Measurements from ENCODE around the gene ITPKA.

ITPKA gene

DNA sequence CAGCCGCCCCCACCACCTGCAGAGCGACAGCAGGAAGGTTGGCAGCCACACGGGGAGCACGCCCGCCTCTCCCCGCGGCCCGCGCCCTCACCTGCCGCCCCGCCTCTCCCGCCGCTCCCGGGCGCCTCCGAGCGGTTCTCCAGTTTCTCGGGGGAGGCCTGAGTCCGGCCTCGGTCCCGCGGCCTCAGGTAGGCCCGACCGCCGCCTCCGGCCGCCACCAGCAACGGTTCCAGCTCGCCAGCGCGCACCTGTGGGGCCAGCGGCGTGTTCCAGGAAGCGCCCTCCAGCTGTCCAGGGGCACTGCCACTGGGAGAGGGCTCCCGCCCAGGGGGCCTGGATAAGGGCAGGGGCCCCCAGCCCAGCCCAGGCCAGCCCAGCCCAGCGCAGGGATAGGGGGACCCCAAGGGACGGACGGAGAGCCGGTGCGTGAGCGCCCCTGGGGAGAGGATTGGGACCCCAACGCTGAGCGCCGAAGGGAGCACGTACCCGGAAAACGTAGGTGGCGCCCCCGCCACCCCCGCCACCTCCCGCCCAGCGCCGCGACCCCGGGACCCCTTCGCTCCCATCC, 17.7 kb downstream of the ITPKA start:
- no peak for DNase-seq (ENCODE audit: low spot score)

DNA sequence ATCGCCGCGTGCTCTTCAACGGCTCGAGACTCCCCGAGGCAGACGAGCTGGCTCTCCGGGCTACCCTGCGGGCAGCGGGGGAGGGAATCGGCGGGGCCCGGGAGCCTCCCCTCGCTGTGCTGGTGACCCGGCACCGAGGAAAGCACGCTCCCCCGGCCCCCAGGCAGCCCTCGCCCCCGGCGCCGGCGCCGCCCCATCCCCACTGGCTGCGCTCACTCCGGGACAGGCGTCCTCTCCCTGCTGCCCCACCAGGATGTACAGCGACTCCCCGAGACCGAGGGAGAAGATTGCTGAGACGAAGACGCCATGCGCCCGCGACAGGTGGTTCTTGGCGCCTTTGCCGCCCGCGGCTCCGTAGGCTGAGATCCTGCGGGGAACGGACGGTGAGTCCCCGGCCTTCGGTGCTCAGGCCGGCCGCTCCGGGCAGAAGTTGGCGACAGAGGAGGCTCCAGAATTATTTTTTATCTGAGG, 18.3 kb downstream of the ITPKA start:
- DNase-seq (ENCODE audit: low spot score) = no peak

DNA sequence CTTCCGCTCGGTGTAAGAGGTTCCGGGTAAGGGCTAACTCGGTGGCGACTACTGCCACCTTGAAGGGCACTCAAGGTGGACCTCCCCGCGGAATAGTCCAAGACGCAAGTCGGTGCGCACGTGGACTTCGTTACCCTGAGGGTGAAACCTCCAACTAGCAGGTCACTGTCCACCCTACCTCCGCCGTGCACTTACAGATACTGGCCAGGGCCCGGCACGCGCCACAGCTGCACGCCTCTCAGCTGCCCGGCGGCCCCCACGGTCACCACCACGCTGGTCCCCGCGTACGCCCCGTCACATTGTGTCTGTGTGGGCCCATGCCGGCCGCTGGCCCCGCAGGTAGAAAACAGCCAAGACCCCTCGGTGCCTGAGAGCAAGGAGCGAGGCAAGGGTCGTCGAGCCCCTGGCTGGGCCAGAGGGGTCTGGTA, 18.9 kb downstream of the ITPKA start:
- DNase-seq (ENCODE audit: low spot score) = no peak

DNA sequence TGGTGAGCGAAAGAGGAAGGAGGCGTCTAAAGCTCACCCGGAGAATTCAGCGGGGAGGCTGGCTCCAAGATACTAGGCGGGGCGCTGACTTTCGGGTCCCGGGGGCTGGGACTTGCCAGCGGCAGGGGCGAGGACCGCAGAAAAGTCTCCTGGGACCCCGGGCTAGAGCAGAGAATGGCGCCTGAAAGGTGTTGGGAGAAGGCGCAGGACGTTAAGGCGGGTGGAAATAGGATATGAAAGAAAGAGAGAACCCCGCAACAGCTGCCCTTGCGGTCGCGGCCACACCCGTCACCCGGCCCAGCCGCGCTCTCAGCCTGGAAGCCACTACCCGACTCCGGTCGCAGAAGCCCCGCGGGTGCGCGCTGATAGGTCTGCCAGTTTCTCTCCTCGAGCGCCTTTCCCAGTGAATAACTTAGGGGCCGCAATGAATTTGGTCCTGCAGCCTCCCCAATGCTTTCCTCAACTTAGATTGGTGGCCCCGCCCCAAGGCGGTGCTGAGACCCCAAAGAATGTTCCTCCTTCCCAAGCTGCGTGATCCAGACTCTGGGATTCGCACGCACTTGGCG, 19.3 kb downstream of the ITPKA start:
- DNase-seq (ENCODE audit: low spot score) = no peak

DNA sequence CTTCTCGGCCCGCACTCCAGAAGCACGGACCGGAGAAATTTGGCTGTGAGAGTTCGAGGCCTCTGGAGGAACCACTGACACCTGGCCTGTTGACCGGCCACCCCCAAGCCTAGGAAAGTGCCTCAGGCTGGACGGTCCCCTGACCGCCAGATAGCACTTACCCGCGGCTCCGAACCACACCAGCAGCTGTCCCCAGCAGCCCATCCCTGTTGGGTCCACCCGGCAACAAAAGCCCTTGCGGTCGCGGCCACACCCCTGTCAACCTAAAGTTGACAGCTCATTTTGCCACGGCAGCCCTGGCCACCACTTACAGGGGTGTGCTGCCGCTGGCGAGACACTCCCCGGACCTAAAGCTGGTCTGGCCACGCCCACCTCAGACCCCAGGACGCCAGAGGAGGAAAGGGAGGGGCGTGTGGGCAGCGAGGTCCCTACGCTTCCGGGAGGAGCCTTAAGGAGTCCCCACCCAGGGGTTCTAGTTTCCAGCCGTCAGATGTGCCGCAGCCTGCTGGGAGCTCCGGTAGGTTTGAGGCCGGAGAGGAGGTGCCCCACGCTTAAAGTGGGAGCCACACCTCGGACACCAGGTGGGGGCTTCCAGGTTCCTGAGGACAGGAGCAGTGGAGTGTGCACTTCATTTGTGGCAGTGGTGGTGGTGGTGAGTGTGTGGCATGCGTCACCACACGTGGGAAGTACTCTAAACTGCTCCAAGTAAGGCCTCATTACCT, 20.0 kb downstream of the ITPKA start, which contains the start of gene LTK:
Gene LTK (minus strand): TSS at position 322 of the 722 bp plus-strand sequence. CDS start 118 bp downstream, at position 204.
- no peak for DNase-seq (ENCODE audit: low spot score)

DNA sequence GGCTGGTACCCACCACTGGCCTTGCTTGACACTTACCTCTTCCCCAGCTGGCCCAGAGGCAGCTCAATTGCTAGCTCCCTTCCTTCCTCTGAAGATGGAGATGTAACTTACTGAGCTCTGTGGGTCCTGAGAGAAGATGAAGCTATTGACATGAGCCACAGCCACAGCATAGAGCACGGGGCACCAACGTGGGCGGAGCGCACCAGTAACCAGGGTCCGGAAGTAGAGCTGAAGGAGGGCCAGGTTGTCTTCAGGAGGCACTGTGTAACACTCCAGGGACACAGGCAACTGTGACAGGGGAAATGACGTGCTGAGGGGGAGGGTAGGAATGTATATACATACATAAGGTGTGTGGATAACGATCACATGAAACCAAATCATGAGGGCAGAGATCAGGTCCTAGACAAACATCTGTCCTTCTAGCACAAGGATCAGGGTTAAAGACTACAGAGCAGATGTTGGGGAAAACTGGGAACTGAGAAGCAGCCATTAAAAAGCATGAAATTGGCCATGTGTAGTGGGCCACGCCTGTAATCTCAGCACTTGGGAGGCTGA, 24.3 kb downstream of the ITPKA start:
- no peak for DNase-seq (ENCODE audit: low spot score)

DNA sequence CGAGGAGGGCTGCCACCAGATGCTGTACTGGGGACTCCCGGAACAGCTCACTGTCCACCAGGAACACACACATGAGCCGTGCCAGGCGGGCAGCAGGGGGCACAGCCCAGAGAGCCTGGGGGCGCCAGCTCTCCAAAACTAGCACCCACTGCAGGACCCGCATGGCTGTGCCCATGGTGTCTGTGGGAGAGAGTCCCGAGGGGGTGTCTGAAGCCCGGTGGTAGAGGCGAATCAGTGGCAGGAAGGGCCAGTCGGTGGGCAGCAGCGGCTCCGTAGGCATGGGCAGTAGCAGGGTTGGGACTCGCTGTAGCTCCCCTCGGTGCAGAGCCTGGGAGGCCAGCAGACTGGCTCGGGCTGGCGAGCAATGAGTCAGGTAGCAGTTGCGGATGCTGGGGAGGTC, 27.0 kb downstream of the ITPKA start:
- DNase-seq (ENCODE audit: low spot score) = no peak

DNA sequence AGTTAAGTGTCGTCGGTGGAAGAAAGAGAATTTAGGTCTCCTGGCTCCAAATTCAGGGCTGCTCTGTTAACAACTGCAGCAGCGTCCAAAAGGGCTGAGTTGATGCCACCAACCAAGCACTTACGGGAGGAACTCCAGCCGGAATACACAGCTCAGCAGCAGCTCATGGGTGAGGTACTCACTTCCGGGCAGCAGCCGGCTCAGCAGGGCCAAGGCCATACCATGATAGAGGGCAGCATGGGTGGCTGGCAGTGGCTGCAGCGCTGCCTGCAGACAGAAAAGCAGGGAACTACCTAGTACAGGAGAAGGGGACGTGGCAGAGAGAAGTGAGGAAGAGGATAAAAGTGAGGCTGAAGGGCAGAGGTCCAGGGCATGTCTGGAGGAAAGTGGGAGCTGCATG, 27.9 kb downstream of the ITPKA start:
- DNase-seq (ENCODE audit: low spot score) = no peak

DNA sequence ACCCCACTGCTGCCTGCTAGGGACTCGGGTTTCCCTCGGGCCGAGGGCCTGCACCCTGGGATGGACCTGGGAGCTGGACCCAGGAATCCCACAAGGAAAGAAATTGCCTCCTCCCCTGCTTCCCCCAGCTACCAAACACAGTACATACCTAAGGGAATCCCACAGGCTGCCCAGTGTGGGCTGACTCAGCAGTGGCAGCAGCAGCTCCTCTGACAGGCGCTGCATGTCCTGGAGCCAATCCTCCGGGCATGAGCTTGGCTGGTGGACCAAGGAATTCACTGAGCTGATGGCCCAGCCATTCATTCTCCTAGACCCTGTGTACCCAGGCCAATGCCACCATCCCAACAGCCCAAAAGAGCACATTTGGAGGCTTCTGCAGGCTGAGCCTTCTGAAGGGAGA, 29.4 kb downstream of the ITPKA start:
- DNase-seq (ENCODE audit: low spot score) = no peak

DNA sequence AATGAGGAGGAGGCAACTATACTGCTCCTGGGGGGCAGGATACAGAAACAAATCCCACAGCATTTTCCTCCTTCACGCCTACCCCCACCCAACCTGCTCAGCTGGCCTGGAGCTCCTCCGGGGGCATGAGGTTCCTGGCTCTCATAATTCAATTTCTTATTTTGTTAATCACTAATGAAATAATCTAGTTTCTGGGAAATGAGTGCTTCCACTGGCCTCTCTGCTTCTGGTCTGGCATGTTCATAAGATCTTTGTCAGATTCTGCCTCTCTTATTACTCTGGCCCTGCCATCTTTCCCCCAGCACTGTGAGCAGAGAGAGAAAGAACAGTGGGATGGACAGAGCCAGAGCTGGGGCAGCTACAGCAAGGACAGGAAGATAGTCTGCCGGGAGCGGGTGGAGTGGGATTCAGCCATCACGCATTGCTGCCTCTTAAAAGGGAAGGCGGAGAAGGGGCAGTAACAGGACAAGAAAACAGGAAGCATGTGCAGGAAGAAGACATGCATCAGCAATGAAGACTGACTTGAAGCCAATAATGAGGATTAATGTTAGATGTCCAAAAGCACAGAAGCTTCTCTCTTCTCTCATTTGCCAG, 36.8 kb downstream of the ITPKA start:
- DNase-seq (ENCODE audit: low spot score) = no peak

DNA sequence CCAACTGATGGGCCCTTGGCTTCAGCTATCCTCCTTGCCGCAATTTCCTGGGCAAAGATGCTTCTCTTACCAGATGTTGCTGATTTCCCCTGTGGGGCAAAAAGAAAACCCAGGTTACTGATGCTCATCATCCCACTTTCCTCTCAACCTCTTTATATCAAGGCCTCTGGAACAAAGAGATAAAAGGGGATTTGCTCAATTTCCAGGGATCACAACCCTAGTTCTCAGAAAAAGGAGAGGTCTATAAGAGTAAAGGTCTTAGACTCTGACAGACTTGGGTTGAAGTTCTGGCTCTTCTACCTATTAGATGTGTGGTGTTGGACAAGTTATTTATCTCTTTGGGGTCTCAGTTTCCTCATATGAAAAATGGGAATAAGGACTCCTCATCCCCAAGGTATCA, 41.9 kb downstream of the ITPKA start:
- no peak for DNase-seq (ENCODE audit: low spot score)

DNA sequence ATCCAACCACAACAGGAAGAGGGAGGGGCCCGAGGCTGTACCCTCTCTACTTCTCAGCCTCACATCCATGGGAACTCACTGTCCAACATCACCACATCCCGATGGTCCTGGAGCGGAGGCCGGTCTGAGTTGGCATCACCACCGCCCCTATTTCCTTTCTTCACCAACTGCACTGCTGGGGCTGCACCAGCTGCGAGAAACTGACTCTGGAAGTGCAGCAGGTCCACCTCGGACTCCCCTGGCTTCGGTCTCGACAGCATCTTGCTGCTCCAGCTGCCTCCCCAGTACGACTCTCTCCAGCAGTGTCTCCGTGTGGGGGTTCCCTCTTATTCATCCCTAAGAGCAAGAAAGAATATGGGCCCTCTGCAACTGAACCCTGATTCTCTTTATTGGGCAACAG, 43.2 kb downstream of the ITPKA start:
- DNase-seq (ENCODE audit: low spot score) = no peak

DNA sequence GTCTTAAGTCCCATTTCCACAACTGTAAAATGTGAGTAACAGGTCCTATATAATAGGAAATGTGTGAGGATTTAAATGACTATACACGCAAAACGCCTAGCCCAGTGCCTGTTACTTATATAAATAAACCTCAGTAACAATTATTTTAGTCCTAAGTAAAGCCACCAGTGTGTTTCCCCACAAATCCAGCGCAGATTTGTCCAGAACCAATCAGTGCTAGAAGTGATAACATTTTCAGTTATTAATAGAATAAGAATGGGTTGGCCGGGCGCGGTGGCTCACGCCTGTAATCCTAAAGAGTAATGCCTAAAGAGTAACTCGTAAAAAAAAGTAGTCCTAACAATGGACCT, 49.8 kb downstream of the ITPKA start:
- DNase-seq (ENCODE audit: low spot score) = no peak

DNA sequence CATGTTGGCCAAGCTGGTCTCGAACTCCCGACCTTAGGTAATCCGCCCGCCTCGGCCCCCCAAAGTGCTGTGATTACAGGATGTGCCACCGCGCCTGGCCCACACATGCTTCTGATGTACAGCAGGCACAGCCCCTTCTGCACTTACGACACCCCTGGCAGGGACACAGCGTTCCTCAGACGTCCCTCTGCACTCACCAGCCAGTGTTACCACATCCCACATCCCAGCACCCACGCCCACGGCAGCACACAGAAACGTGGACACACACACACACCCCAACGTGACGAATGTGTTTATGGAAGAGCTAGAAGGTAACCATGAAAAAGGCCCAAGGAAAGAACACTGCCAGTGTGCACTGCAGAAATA, 51.0 kb downstream of the ITPKA start:
- DNase-seq (ENCODE audit: low spot score) = no peak

DNA sequence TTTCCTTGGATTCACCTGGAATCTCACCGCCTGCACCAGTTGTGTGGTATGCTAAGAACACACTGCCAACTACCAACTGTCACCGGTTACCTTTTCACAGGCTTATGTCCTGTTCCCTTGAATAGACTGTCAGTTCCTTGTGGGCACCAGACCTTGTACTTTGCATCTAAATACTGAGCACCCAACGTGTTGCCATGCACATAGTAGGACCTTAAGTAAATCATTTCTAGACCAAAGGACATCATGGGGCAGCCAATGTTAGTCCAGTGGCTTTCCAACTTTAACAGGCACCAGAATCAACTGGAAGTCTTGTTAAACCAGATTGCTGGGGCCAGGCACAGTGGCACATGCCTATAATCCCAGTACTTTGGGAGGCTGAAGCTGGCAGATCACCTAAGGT, 51.5 kb downstream of the ITPKA start:
- DNase-seq (ENCODE audit: low spot score) = no peak

DNA sequence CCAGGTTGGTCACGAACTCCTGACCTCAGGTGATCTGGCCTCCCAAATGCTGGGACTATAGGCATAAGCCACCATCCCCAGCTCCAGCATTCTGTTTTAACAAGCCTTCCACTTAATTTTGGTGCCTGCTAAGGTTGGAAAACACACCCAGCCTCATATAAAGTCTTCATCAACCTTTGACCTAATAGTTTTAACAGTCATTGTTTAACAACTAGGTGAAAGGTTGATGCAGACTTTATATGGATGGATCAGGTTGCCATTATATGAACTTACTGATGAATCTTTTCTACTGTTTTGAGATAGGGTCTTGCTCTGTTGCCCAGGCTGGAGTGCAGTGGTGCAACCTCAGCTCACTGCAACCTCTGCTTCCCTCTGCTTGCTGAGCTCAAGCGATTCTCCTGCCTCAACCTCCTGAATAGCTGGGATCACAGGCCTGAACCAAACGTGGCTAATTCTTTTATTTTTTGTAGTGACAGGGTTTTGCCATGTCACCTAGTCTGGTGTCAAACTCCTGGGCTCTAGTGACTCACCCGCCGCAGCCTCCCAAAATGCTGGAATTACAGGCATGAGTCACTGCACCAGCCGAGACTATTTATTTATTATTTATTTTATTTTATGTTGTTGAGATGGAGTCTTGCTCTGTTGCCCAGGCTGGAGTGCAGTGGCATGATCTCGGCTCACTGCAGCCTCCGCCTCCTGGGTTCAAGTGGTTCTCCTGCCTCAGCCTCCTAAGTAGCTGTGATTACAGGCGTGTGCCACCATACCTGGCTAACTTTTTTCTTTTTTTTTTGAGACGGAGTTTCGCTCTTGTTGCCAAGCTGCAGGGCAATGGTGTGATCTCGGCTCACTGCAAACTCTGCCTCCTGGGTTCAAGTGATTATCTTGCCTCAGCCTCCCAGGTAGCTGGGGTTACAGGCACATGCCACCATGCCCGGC, 53.4 kb downstream of the ITPKA start:
- no peak for DNase-seq (ENCODE audit: low spot score)

DNA sequence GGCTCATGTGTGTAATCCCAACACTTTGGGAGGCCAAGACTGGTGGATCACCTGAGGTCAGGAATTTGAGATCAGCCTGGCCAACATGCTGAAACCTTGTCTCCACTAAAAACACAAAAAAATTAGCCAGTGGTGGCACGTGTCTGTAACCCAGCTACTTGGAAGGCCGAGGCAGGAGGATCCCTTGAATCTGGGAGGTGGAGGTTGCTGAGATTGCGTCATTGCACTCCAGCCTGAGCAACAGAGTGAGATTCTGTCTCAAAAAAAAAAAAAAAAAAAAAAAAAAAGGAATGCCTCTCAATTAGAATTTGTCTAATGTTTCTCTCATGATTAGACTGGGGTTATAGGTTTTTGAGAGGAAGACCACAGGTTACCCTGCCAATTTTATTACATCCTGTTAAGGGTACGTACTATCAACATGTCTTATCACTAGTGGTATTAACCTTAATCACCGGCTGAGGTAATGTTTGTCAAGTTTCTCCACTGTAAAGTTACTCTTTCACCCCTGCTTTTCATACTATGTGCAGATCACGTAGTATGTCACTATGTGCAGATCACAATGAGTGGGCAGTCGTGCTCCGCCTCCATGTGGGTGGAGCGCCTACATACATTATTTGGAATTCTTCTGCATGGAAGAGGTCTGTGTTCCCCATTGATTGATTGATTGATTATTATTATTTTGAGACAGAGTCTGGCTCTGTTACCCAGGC, 56.5 kb downstream of the ITPKA start:
- DNase-seq (ENCODE audit: low spot score) = no peak

Measured in hepatic stellate cell (primary cell).